K562 (cell line): Measurements from ENCODE around the gene HS6ST1. TPM values are rescaled to one million over a fixed set of nuclear protein-coding genes. Genes with fewer than 3 reads are reported as not detected.

Experiments used
- ATAC-seq: fragments of 200-7000 bp; cut with Tn5 transposase; 3 replicates; pipeline ENCODE4 v1.9.1; 2020; ENCODE audit warnings: moderate library complexity
- BruUV-seq: library from RNA; stranded (reverse); fragments of 400-500 nt; replicated peaks from 2 replicates; lab custom pipeline; 2021; lab: Mats Ljungman, UMichigan
- CTCF ChIA-PET: fragments of 300-600 bp; formaldehyde crosslinking; extraction: SDS; loops from one replicate; lab custom pipeline; 2021; ENCODE audit warnings: low intra/inter-chr PET ratio; lab: Yijun Ruan, JAX
- POLR2A ChIA-PET: fragments of 300-600, 350-650 bp; sonication (Branson Sonifier 250); formaldehyde crosslinking; extraction: SDS; loops from one replicate; lab custom pipeline; 2021; ENCODE audit warnings: antibody characterized with exemption, inconsistent platforms; lab: Yijun Ruan, JAX
- DNase-seq, 4 experiments: peaks; one replicate each; pipeline versions ENCODE4 v3.0.0 to v3.0.0-alpha.2; 2011 to 2018; ENCODE audit warnings: low spot score in 3 of 4, mixed read lengths in 3 of 4; ENCODE audit errors: extremely low read depth in 1 of 4
- FAIRE-seq: peaks from 2 replicates; lab custom pipeline; 2011; peaks lifted over from hg19 to GRCh38; lab: Jason Lieb, UNC
- H2AFZ ChIP-seq: 2 replicates; pipeline ENCODE4 v1.6.0; 2011; ENCODE audit warnings: low read depth, low read length, control low read depth, inconsistent platforms
- H3K27ac ChIP-seq: fragments of 200-600 bp; 3 replicates; pipeline ENCODE4 v1.8.0; 2011; ENCODE audit warnings: low read depth, mild to moderate bottlenecking, control low read depth, inconsistent platforms, low read length, moderate library complexity, mixed read lengths; ENCODE audit errors: extremely low read depth
- H3K27me3 ChIP-seq, 2 experiments: fragments of 300-600 bp in 1 of 2; 2 replicates in 1 of 2; 3 replicates in 1 of 2; pipeline versions ENCODE4 v1.6.0 to v1.8.0; 2011; ENCODE audit warnings: inconsistent platforms in 2 of 2, low read length in 2 of 2, mild to moderate bottlenecking in 1 of 2, mixed read lengths in 1 of 2, moderate library complexity in 1 of 2; ENCODE audit not compliant: control insufficient read depth in 2 of 2, insufficient read depth in 2 of 2
- H3K36me3 ChIP-seq: fragments of 300-600 bp; 3 replicates; pipeline ENCODE4 v1.8.0; 2011; ENCODE audit warnings: mild to moderate bottlenecking, low read length, inconsistent platforms; ENCODE audit not compliant: control insufficient read depth, insufficient read depth
- H3K4me1 ChIP-seq, 2 experiments: fragments of 200-600 bp in 1 of 2; replicated peaks in 1 of 2; 2 replicates in 1 of 2; 3 replicates in 1 of 2; pipeline versions ENCODE4 v1.5.1 to v1.8.0; 2011; ENCODE audit warnings: inconsistent platforms in 2 of 2, low read length in 2 of 2, mild to moderate bottlenecking in 1 of 2, mixed read lengths in 1 of 2, moderate library complexity in 1 of 2; ENCODE audit not compliant: control insufficient read depth in 2 of 2, insufficient read depth in 2 of 2
- H3K4me2 ChIP-seq: 2 replicates; pipeline ENCODE4 v1.6.1; 2011; ENCODE audit warnings: low read length, control low read depth, inconsistent platforms, mixed read lengths; ENCODE audit not compliant: insufficient read depth
- H3K4me3 ChIP-seq: fragments of 200-600 bp; sonication (generic), shearing (Covaris generic); 2 replicates; pipeline ENCODE4 v1.5.1; 2016; ENCODE audit warnings: control low read depth, inconsistent platforms
- H3K79me2 ChIP-seq: fragments of 200-600 bp; 3 replicates; pipeline ENCODE4 v1.8.0; 2011; ENCODE audit warnings: low read length, inconsistent platforms; ENCODE audit not compliant: control insufficient read depth, insufficient read depth
- H3K9ac ChIP-seq, 2 experiments: 2 replicates each; pipeline versions ENCODE4 v1.6.0 to v1.6.1; 2011; ENCODE audit warnings: low read depth in 2 of 2, low read length in 2 of 2, control low read depth in 1 of 2, inconsistent platforms in 1 of 2, mild to moderate bottlenecking in 1 of 2, mixed read lengths in 1 of 2; ENCODE audit not compliant: insufficient read depth in 1 of 2
- H3K9me1 ChIP-seq: one replicate; pipeline ENCODE4 v1.6.0; 2011; ENCODE audit warnings: inconsistent platforms, mild to moderate bottlenecking, low read length, moderate library complexity; ENCODE audit not compliant: control insufficient read depth, insufficient read depth
- H3K9me3 ChIP-seq: replicated peaks from 2 replicates; pipeline ENCODE4 v1.5.1; 2011; ENCODE audit warnings: low read depth, low read length, inconsistent platforms; ENCODE audit not compliant: control insufficient read depth, insufficient read depth
- H4K20me1 ChIP-seq: replicated peaks from 2 replicates; pipeline ENCODE4 v1.6.1; 2011; ENCODE audit warnings: low read length, inconsistent platforms, mixed read lengths; ENCODE audit not compliant: control insufficient read depth, insufficient read depth
- BCL6 ChIP-seq: fragments of 250-450 bp; sonication (Bioruptor Pico); IDR thresholded peaks from 2 replicates; pipeline ENCODE4 v1.4.0; 2020
- BRD4 ChIP-seq: fragments of 200-600 bp; sonication (generic); IDR thresholded peaks from 2 replicates; pipeline ENCODE4 v1.6.1; 2017; ENCODE audit warnings: inconsistent platforms
- HLTF ChIP-seq: fragments of 450-650 bp; IDR thresholded peaks from 2 replicates; pipeline ENCODE4 v1.6.1; 2016
- HMG20B ChIP-seq: fragments of 250-450 bp; sonication (Bioruptor Pico); IDR thresholded peaks from 2 replicates; pipeline ENCODE4 v1.5.0; 2021; ENCODE audit warnings: mild to moderate bottlenecking
- JUND ChIP-seq, 2 experiments: IDR thresholded peaks; 2 replicates in 1 of 2; 3 replicates in 1 of 2; pipeline ENCODE4 v1.6.1; 2011; ENCODE audit warnings: borderline replicate concordance in 2 of 2, low read depth in 2 of 2, low read length in 2 of 2, improper control_type of control experiment in 1 of 2, missing biosample characterization in 1 of 2, missing genetic modification characterization in 1 of 2, missing genetic modification reagents in 1 of 2
- NBN ChIP-seq: fragments of 450-650 bp; IDR thresholded peaks from 2 replicates; pipeline ENCODE4 v1.6.1; 2016; ENCODE audit warnings: low read depth, mild to moderate bottlenecking
- POLR2AphosphoS2 ChIP-seq: IDR thresholded peaks from 2 replicates; pipeline ENCODE4 v1.6.1; 2012; ENCODE audit warnings: low read length, improper control_type of control experiment
- SMAD3 ChIP-seq: fragments of 450-650 bp; formaldehyde crosslinking; conservative IDR thresholded peaks from 2 replicates; pipeline ENCODE4 v1.4.0; 2020; ENCODE audit warnings: mild to moderate bottlenecking
- ZNF436 ChIP-seq: fragments of 250-450, 450-650 bp; sonication (Bioruptor Pico); formaldehyde crosslinking; IDR thresholded peaks from 2 replicates; pipeline ENCODE4 v1.7.0; 2020; ENCODE audit warnings: mild to moderate bottlenecking
- WGBS: fragments of 100-300 bp; shearing (Covaris generic); methylation state at CpG from one replicate; pipeline ENCODE4 v1.1.6; 2016; ENCODE audit warnings: low coverage, mixed read lengths; ENCODE audit not compliant: insufficient coverage; ENCODE audit errors: missing lambda C conversion rate; 5-methylcytosine and 5-hydroxymethylcytosine counted together
- in situ Hi-C: fragments of 300-500 bp; cut with MboI; formaldehyde crosslinking; loops from 4 replicates; pipeline ENCODE4 v1.15.0; 2018; ENCODE audit warnings: inconsistent platforms, mixed read lengths
- intact Hi-C: fragments of 100-400 bp; cut with micrococcal nuclease; formaldehyde crosslinking; loops from 2 replicates; pipeline ENCODE4 v1.14.2; 2022
- polyA plus RNA-seq, 8 experiments: library from polyadenylated mRNA; depleted of rRNA in 4 of 8; stranded (reverse) in 5 of 8; unstranded in 3 of 8; fragments of >200 nt; fragmentation: Nextera tagmentation in 2 of 8; fragmentation: Illumina TruSeq in 1 of 8; extraction: Ambion mirVana in 2 of 8; extraction: Trizol in 1 of 8; gene quantifications; 2 replicates each; pipeline versions ENCODE4 v1.2.1 to v1.2.3, GENCODE V29; 2011 to 2014; ENCODE audit warnings: inconsistent platforms in 1 of 8, missing spikeins in 1 of 8
- total RNA-seq, 7 experiments: library from RNA; depleted of rRNA in 6 of 7; stranded (reverse); fragments of >200 nt in 6 of 7; fragmentation: Illumina TruSeq in 2 of 7; extraction: Trizol in 2 of 7; gene quantifications; 2 replicates each; pipeline versions ENCODE4 v1.2.1 to v1.2.3, GENCODE V29; 2011 to 2021; ENCODE audit warnings: low replicate concordance in 1 of 7
- TF ChIP-seq, protein P1 (sequence below), 2 experiments: fragments of 450-650 bp; IDR thresholded peaks; 2 replicates each; pipeline ENCODE4 v1.6.1; 2016; ENCODE audit warnings: mild to moderate bottlenecking in 2 of 2, borderline replicate concordance in 1 of 2, low read depth in 1 of 2, moderate library complexity in 1 of 2
- TF ChIP-seq, protein P2 (sequence below): IDR thresholded peaks from 2 replicates; pipeline ENCODE4 v1.6.1; 2014; ENCODE audit warnings: antibody characterized with exemption
- TF ChIP-seq, protein P3 (sequence below), 2 experiments: IDR thresholded peaks; 2 replicates each; pipeline ENCODE4 v1.6.1; 2011; ENCODE audit warnings: borderline replicate concordance in 1 of 2, control low read depth in 1 of 2, low read depth in 1 of 2, low read length in 1 of 2, mild to moderate bottlenecking in 1 of 2, mixed read lengths in 1 of 2, moderate library complexity in 1 of 2; ENCODE audit not compliant: insufficient read depth in 1 of 2, insufficient read length in 1 of 2, poor library complexity in 1 of 2, severe bottlenecking in 1 of 2; ENCODE audit errors: extremely low read depth in 1 of 2

Gene HS6ST1
- total and polyA plus RNA-seq, 9 of the 15 experiments (the other 6 are each of a cell fraction or from before 2014, with no cell fraction given): 0.06 to 7.4 (median 3.8) TPM

DNA sequence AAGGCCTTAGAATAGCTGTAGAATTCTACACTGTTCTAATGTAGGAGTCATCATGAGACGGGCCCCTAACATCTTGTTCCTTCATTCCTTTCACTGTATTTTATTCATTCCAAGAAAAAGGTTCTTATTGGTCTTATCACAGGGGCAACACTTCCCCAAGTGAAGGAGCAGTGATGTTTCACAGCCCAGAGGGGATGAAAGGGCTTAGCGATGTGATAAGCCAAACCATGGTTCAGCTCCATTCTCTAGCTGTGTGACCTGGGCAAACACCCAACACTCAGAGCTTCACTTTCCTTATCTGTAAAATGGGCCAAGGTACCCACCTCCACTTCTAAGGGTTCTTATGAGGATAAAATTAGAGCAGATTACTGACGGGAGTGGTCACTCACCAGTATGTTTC is 25.4 kb upstream of the HS6ST1 start:
- H3K36me3 ChIP-seq: no peaks in the 10 kb centered on the region
- intact Hi-C loops (no loop called here), in situ Hi-C loops (no loop called here)
- H3K9me3 ChIP-seq: no peaks in the 10 kb centered on the region
- no peak overlapping the region for H3K9ac ChIP-seq
- FAIRE-seq (no peak), ATAC-seq (no peak), DNase-seq (no peak)
- no peaks in the 10 kb centered on the region for H4K20me1 ChIP-seq
- H3K27me3 ChIP-seq: peaks cover 2 to 30% of the 10 kb centered on the region in 2 experiments; a peak in 2 of 5 replicates
- H3K9me1 ChIP-seq: no peaks in the 10 kb centered on the region
- peaks cover 0 to 19% of the 10 kb centered on the region in 2 experiments; a peak in 2 of 5 replicates for H3K4me1 ChIP-seq
- H3K4me2 ChIP-seq: no peak overlapping the region
- H3K79me2 ChIP-seq: no peaks in the 10 kb centered on the region
- ChIA-PET POLR2A (no interaction called here), CTCF (no interaction called here)
- no peak overlapping the region for H3K4me3 ChIP-seq
- no peak overlapping the region for H2AFZ ChIP-seq
- 5% methylated on average over 3 of the region's 3 CpGs for WGBS
- BruUV-seq: no TSS peak
- H3K27ac ChIP-seq: no peak overlapping the region
- no peak for TF ChIP-seq BCL6 (CRISPR knock-in tag)
- no peak for TF ChIP-seq BRD4
- no peak for TF ChIP-seq POLR2AphosphoS2
- TF ChIP-seq SMAD3 (CRISPR knock-in tag): no peak
- TF ChIP-seq, protein P1, sequence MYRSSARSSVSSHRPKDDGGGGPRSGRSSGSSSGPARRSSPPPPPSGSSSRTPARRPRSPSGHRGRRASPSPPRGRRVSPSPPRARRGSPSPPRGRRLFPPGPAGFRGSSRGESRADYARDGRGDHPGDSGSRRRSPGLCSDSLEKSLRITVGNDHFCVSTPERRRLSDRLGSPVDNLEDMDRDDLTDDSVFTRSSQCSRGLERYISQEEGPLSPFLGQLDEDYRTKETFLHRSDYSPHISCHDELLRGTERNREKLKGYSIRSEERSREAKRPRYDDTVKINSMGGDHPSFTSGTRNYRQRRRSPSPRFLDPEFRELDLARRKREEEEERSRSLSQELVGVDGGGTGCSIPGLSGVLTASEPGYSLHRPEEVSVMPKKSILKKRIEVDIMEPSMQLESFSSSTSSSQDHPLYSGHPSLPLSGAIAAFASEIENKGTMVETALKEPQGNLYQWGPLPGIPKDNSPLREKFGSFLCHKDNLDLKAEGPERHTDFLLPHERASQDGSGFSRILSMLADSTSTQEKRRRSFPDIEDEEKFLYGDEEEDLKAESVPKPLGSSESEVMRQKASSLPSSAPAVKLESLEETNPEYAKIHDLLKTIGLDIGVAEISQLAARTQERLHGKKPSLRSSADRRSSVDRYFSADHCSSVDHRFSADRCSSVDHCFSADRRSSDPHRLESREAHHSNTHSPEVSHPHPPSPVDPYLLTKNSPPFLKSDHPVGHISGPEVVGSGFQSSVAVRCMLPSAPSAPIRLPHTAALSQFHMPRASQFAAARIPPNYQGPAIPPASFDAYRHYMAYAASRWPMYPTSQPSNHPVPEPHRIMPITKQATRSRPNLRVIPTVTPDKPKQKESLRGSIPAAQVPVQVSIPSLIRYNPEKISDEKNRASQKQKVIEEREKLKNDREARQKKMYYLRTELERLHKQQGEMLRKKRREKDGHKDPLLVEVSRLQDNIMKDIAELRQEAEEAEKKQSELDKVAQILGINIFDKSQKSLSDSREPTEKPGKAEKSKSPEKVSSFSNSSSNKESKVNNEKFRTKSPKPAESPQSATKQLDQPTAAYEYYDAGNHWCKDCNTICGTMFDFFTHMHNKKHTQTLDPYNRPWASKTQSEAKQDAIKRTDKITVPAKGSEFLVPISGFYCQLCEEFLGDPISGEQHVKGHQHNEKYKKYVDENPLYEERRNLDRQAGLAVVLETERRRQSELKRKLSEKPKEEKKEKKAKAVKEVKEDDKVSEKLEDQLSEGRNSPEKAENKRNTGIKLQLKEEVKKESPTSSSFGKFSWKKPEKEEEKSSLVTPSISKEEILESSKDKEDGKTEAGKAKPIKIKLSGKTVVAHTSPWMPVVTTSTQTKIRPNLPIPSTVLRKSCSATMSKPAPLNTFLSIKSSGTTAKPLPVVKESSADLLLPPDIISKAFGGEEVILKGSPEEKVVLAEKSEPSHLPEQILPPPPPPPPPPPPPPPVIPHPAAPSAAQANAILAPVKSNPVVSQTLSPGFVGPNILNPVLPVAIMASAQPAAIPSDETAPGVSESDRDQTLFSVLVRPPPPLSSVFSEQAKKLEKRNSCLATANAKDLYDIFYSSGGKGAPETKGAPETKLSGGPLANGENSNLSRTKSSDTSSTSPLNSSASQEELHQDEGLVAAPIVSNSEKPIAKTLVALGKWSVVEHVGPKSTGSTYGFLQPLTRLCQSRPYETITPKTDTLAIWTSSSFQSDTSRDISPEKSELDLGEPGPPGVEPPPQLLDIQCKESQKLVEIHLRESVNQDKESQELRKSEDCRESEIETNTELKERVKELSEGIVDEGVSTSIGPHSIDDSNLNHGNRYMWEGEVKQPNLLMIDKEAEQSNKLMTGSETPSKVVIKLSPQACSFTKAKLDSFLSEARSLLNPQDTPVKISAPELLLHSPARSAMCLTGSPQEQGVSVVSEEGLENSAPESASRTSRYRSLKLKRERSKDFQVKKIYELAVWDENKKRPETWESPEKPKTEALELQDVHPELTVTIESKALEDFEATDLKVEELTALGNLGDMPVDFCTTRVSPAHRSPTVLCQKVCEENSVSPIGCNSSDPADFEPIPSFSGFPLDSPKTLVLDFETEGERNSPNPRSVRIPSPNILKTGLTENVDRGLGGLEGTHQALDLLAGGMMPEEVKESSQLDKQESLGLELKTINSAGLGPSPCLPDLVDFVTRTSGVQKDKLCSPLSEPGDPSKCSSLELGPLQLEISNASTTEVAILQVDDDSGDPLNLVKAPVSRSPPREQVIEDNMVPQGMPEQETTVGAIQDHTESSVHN (IDR thresholded peaks at IDR 0.05; ENCODE audit: borderline replicate concordance in 1 of 2, low read depth in 1 of 2): no peak
- no peak for TF ChIP-seq NBN
- TF ChIP-seq, protein P2, sequence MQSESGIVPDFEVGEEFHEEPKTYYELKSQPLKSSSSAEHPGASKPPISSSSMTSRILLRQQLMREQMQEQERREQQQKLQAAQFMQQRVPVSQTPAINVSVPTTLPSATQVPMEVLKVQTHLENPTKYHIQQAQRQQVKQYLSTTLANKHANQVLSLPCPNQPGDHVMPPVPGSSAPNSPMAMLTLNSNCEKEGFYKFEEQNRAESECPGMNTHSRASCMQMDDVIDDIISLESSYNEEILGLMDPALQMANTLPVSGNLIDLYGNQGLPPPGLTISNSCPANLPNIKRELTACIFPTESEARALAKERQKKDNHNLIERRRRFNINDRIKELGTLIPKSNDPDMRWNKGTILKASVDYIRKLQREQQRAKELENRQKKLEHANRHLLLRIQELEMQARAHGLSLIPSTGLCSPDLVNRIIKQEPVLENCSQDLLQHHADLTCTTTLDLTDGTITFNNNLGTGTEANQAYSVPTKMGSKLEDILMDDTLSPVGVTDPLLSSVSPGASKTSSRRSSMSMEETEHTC: no peak
- TF ChIP-seq JUND (IDR thresholded peaks at IDR 0.05; ENCODE audit: borderline replicate concordance, low read depth, low read length): no peak
- TF ChIP-seq JUND (tag; IDR thresholded peaks at IDR 0.05; ENCODE audit: borderline replicate concordance, low read depth, low read length): no peak
- no peak for TF ChIP-seq ZNF436 (CRISPR knock-in tag)
- no peak for TF ChIP-seq HLTF
- TF ChIP-seq HMG20B (CRISPR knock-in tag): no peak
- TF ChIP-seq, protein P3, sequence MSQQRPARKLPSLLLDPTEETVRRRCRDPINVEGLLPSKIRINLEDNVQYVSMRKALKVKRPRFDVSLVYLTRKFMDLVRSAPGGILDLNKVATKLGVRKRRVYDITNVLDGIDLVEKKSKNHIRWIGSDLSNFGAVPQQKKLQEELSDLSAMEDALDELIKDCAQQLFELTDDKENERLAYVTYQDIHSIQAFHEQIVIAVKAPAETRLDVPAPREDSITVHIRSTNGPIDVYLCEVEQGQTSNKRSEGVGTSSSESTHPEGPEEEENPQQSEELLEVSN (IDR thresholded peaks at IDR 0.05; ENCODE audit: borderline replicate concordance in 1 of 2, extremely low read depth in 1 of 2, insufficient read depth in 1 of 2, insufficient read length in 1 of 2, low read depth in 1 of 2, low read length in 1 of 2, poor library complexity in 1 of 2, severe bottlenecking in 1 of 2): no peak
